HUES48 (cell line): ENCODE data around the gene STAG1.
"Not testable (repeated sequence)": the region's sequence is repeated elsewhere in the genome, so short reads cannot be mapped to it uniquely, and the experiment has no call there.

Experiments used
- H3K27ac ChIP-seq: one replicate; pipeline ENCODE4 v1.7.0; 2013; ENCODE audit warnings: low read depth, low read length, inconsistent platforms
- H3K27me3 ChIP-seq: 2 replicates; pipeline ENCODE4 v1.6.1; 2013; ENCODE audit warnings: mild to moderate bottlenecking, low read length; ENCODE audit not compliant: control insufficient read depth, insufficient read depth
- H3K36me3 ChIP-seq: 2 replicates; pipeline ENCODE4 v1.6.1; 2013; ENCODE audit warnings: low read length; ENCODE audit not compliant: control insufficient read depth, insufficient read depth
- H3K4me1 ChIP-seq: 2 replicates; pipeline ENCODE4 v1.6.1; 2013; ENCODE audit warnings: mild to moderate bottlenecking, low read length; ENCODE audit not compliant: control insufficient read depth, insufficient read depth
- H3K4me3 ChIP-seq: 2 replicates; pipeline ENCODE4 v1.5.1; 2013; ENCODE audit warnings: mild to moderate bottlenecking, low read depth, low read length
- H3K9ac ChIP-seq: 2 replicates; pipeline ENCODE4 v1.6.1; 2013; ENCODE audit warnings: mild to moderate bottlenecking, low read depth, low read length, moderate library complexity
- H3K9me3 ChIP-seq: 2 replicates; pipeline ENCODE4 v1.6.1; 2013; ENCODE audit warnings: low read length; ENCODE audit not compliant: control insufficient read depth, insufficient read depth

Gene STAG1

DNA sequence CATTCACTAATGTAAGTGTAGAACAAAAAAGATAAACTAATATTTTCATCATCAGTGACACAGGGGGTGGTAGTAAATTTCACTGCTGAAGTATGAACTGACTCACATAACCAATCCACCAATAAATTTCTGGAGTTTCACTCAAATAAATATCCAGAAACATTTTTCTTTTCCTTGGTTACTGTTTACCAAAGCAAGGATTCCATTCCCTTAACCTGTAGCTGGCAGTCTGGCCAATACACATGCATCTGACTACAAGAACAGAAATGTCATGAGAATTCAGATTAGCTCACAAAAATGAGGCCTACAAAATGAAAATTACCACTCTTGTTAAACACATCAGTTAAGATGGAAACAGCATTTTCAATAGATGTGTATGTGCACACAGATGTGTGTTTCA, 80.3 kb downstream of the STAG1 start:
- Histone ChIP-seq H3K27ac (no peak overlapping the region), H3K9ac (no peak overlapping the region), H3K4me3 (no peak overlapping the region), H3K4me1 (no peaks in the 10 kb centered on the region), H3K27me3 (no peaks in the 10 kb centered on the region), H3K36me3 (no peaks in the 10 kb centered on the region), H3K9me3 (no peaks in the 10 kb centered on the region)

GRCh38 chr3:136670166-136670565, 82.0 kb downstream of the STAG1 start:
- Histone ChIP-seq H3K9ac (no peak overlapping the region), H3K9me3 (no peaks in the 10 kb centered on the region), H3K36me3 (no peaks in the 10 kb centered on the region), H3K4me3 (no peak overlapping the region), H3K27me3 (no peaks in the 10 kb centered on the region), H3K27ac (no peak overlapping the region), H3K4me1 (no peaks in the 10 kb centered on the region)

DNA sequence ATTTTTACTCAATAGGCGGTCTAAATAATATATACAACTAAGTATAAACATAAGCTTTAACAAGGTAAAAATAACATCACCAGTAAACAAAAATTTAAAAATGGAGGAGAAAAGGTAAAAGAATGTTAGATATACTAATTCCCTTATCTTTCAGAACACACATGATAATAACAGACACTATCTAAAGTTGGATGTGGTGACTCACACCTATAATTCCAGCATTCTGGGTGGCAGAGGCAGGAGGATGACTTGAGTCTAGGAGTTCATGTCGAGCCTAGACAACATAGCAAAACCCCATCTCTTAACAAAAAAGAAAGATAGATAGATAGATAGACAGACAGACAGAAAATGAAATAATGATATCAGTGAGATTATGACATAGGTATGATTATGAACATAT, 85.1 kb downstream of the STAG1 start:
- no peaks in the 10 kb centered on the region for H3K36me3 ChIP-seq
- no peaks in the 10 kb centered on the region for H3K9me3 ChIP-seq
- no peak overlapping the region for H3K27ac ChIP-seq
- no peak overlapping the region for H3K4me3 ChIP-seq
- H3K4me1 ChIP-seq = 0 out of 2 replicates have a peak, but pooled peaks cover 3% of the 10 kb centered on the region
- no peaks in the 10 kb centered on the region for H3K27me3 ChIP-seq
- H3K9ac ChIP-seq = no peak overlapping the region

DNA sequence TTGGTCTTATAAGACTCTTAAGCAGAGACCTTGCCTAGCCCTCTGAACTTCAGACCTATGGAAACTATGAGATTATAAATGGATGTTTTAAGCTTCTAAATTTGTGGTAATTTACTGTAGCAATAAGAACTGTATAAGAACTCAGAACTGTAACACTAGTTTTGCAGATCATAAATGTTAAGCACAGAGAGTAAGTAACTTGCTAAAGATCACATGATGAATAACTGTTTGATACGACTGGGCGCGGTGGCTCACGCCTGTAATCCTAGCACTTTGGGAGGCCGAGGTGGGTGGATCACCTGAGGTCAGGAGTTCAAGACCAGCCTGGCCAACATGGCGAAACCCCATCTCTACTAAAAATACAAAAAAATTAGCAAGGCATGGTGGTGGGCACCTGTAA, 85.9 kb downstream of the STAG1 start:
- not testable (repeated sequence) for H3K4me1 ChIP-seq, H3K27me3 ChIP-seq, H3K9ac ChIP-seq, H3K27ac ChIP-seq, H3K4me3 ChIP-seq, H3K9me3 ChIP-seq, H3K36me3 ChIP-seq

- Histone ChIP-seq H3K9me3 (no peaks in the 10 kb centered on the region), H3K4me3 (no peak overlapping the region), H3K4me1 (0 out of 2 replicates have a peak, but pooled peaks cover 3% of the 10 kb centered on the region), H3K27ac (no peak overlapping the region), H3K36me3 (no peaks in the 10 kb centered on the region), H3K27me3 (no peaks in the 10 kb centered on the region), H3K9ac (no peak overlapping the region)
These were observed 87.4 kb downstream of the STAG1 start for GRCh38 chr3:136664771-136665170.

- Histone ChIP-seq H3K27ac (no peak overlapping the region), H3K9me3 (no peaks in the 10 kb centered on the region), H3K4me3 (no peak overlapping the region), H3K36me3 (no peaks in the 10 kb centered on the region), H3K27me3 (no peaks in the 10 kb centered on the region), H3K4me1 (peaks cover 10% of the 10 kb centered on the region; the same call in 1 of the 2 replicates), H3K9ac (no peak overlapping the region)
These were observed 90.9 kb downstream of the STAG1 start for GRCh38 chr3:136661282-136661681.

GRCh38 chr3:136658946-136659682, 93.1 kb downstream of the STAG1 start:
- H3K4me1 ChIP-seq = peaks cover 9% of the 10 kb centered on the region; the same call in 1 of the 2 replicates
- H3K36me3 ChIP-seq = no peaks in the 10 kb centered on the region
- H3K4me3 ChIP-seq = no peak overlapping the region
- H3K9ac ChIP-seq = no peak overlapping the region
- H3K27ac ChIP-seq = no peak overlapping the region
- no peaks in the 10 kb centered on the region for H3K27me3 ChIP-seq
- H3K9me3 ChIP-seq = 0 out of 2 replicates have a peak, but pooled peaks cover 7% of the 10 kb centered on the region

DNA sequence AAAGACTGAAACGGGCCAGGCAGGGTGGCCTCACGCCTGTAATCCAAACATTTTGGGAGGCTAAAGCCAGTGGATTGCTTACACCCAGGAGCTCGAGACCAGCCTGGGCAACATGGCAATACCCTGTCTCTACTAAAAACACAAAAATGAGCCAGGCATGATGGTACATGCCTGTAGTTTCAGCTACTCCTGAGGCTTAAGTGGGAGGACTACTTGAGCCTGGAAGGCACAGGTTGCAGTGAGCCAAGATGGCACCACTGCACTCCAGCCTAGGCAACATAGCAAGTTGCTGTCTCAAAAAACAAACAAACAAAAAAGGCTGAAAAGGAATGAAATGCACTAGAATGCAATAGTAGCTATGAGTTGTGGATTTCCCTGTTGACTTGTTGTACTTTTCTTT, 94.7 kb downstream of the STAG1 start:
- H3K27ac ChIP-seq = no peak overlapping the region
- no peak overlapping the region for H3K9ac ChIP-seq
- H3K9me3 ChIP-seq = peaks cover 12% of the 10 kb centered on the region; the same call in 1 of the 2 replicates
- peaks cover 8% of the 10 kb centered on the region; the same call in 1 of the 2 replicates for H3K4me1 ChIP-seq
- H3K27me3 ChIP-seq = no peaks in the 10 kb centered on the region
- no peaks in the 10 kb centered on the region for H3K36me3 ChIP-seq
- H3K4me3 ChIP-seq = no peak overlapping the region

DNA sequence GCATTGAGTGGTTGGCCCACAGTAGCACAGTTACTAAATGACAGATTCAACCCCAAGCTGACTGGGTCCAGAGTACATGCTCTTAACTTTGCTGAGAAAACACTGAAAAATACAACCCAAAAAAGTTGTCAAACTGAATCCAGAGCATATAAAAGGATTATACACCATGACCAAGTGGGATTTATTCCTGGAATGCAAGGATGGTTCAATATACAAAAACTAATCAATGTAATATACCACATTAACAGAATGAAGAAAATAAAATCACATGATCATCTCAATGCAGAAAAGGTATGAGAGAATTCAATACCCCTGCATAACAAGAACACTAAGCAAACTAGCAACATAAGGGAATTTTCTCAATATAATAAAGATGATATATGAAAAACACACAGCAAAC, 98.5 kb downstream of the STAG1 start:
- Histone ChIP-seq H3K9ac (no peak overlapping the region), H3K36me3 (no peaks in the 10 kb centered on the region), H3K4me3 (no peak overlapping the region), H3K4me1 (no peaks in the 10 kb centered on the region), H3K27me3 (no peaks in the 10 kb centered on the region), H3K27ac (no peak overlapping the region), H3K9me3 (peaks cover 12% of the 10 kb centered on the region; the same call in 1 of the 2 replicates)

DNA sequence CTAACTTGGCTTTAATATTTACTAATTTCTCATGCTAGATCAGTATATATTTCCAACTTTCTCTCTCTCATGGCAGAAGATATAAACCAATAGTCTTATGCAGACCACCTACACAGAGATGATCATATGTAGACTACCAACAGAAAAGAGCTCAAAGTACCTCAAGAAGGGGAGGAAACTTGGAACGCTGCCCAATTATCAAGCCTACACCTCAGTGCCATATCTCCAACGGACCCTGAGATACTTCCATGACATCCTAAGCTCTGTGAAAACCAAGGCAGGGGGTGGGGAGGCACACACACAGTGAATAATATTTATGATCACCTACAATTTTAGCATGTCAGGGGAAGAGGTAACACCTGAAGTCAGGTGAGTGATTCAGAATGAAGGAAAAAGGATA, 100.6 kb downstream of the STAG1 start:
- Histone ChIP-seq H3K4me3 (no peak overlapping the region), H3K9me3 (peaks cover 12% of the 10 kb centered on the region; the same call in 1 of the 2 replicates)

GRCh38 chr3:136650461-136650860, 101.7 kb downstream of the STAG1 start:
- H3K36me3 ChIP-seq = no peaks in the 10 kb centered on the region
- H3K4me3 ChIP-seq = no peak overlapping the region
- H3K27ac ChIP-seq = no peak overlapping the region
- H3K27me3 ChIP-seq = no peaks in the 10 kb centered on the region
- peaks cover 12% of the 10 kb centered on the region; the same call in 1 of the 2 replicates for H3K9me3 ChIP-seq
- H3K9ac ChIP-seq = no peak overlapping the region
- no peaks in the 10 kb centered on the region for H3K4me1 ChIP-seq

More for the DNA sequence above, 100.6 kb downstream of the STAG1 start:
- Histone ChIP-seq H3K27ac (no peak overlapping the region), H3K36me3 (no peaks in the 10 kb centered on the region), H3K4me1 (no peaks in the 10 kb centered on the region), H3K9ac (no peak overlapping the region), H3K27me3 (no peaks in the 10 kb centered on the region)
